Measurements from ENCODE around the gene NDUFS2. TPM values are rescaled to one million over a fixed set of nuclear protein-coding genes. Genes with fewer than 3 reads are reported as not detected.

The NDUFS2 gene
- total and polyA plus RNA-seq, 2 experiments from 2014 or later = 104 to 135 TPM

DNA sequence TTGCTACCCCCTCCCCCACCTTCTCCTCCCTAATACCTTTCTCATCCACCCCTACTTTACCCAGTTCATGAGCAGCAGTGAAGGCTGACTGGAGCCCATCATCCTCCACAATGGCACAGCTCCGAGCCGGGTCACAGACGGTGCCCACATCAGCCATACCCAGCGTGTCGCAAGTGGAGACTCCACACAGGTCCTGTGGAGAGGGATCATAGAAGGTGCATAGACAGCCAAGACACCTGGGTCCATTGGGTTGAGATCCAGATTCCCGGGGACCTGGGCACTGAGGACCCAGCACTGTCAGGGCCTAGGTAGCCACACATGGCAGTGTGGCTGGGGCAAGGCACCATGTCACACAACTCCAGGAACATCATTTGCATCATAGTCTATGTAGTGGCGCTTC is 6.1 kb upstream of the NDUFS2 start:
- 94 to 98% methylated on average over 7 of the region's 7 CpGs for WGBS, 2 experiments (ENCODE audit: low coverage in 1 of 2, low lambda C conversion rate in 2 of 2, missing lambda C conversion rate in 2 of 2)
- Histone ChIP-seq H3K27ac (peak overlapping the region; percentile 100), H3F3A (ENCODE audit: insufficient read depth) (peaks cover 33% of the 10 kb centered on the region), H3K27me3 (replicated peaks; ENCODE audit: insufficient read depth) (no peaks in the 10 kb centered on the region), H3K4me2 (ENCODE audit: unreplicated experiment) (peak overlapping the region; percentile 98), H3K36me3 (ENCODE audit: low read depth) (peaks cover 11% of the 10 kb centered on the region; the same call in 1 of the 2 replicates), H2AFZ (no peak overlapping the region), H3K4me1 (ENCODE audit: insufficient read depth) (peaks cover 37% of the 10 kb centered on the region), H3K9me3 (ENCODE audit: low read depth) (no peaks in the 10 kb centered on the region), H4K20me1 (ENCODE audit: insufficient read depth) (no peaks in the 10 kb centered on the region), H3K9me2 (ENCODE audit: insufficient read depth) (no peaks in the 10 kb centered on the region), H3K9ac (peak overlapping the region; percentile 98), H3K4me3 (peak overlapping the region; percentile 82), H3K79me2 (ENCODE audit: insufficient read depth) (peaks cover 37% of the 10 kb centered on the region)
- in situ Hi-C loops (cut with MboI) = no loop called here
- no peak for DNase-seq
- no peak for TF ChIP-seq EZH2phosphoT487 (IDR thresholded peaks at IDR 0.05; ENCODE audit: insufficient read depth, low read depth)
- no peak for TF ChIP-seq EZH2 (IDR thresholded peaks at IDR 0.05; ENCODE audit: insufficient read depth, poor library complexity, severe bottlenecking)

DNA sequence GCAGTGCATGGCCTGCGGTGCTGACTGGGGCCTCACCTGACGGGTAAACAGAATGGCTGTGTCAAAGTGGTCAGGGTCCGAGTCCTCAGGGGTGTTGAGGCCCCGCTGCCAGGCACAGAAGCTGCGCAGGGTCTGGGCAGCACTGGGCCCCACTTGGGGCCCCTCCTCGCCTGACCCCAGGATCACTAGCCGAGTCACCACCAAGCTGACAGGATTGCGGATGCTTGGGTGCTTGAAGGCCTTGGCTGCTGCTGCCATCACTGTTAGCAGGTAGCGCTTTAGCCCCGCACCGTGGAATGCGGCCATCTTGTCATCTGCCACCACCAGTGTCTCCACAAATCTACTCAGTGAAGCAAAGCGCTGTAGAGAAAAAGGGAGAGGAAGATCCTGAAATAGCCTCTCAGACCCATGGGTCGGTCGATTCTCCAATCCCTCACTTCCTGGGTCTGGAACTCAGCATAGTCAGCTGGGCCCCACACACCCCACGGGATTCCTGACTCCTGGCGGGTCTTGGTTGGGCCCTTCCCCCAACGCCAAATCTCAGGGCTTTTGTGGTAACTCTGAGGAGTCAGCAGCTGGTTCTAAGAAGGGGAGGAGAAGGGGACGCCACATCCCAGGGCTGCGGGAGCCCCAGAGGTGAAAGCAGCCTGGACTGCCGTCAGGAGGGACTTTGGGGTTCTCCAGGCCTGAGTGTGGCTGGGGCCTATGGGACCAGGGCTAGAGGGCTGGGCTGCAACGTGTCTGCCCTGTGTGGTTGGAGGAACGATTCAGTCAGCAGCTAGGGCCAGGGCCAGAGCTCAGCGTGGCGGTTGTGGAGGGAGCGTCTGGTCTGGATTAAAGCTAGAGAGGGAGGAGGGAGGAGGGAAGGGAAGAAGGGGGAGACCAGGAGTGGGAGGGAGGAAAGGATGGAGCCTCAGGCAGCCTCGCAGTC is 5.4 kb upstream of the NDUFS2 start:
- no peaks in the 10 kb centered on the region for H3K9me2 ChIP-seq (ENCODE audit: insufficient read depth)
- no peaks in the 10 kb centered on the region for H3K9me3 ChIP-seq (ENCODE audit: low read depth)
- peak overlapping the region; percentile 98 for H3K9ac ChIP-seq
- H3K27ac ChIP-seq = peak overlapping the region; percentile 100
- DNase-seq = peak; percentile 95
- 25 to 29% methylated on average over 25 to 26 of the region's 27 CpGs for WGBS, 2 experiments (ENCODE audit: low coverage in 1 of 2, low lambda C conversion rate in 2 of 2, missing lambda C conversion rate in 2 of 2)
- no peaks in the 10 kb centered on the region for H3K27me3 ChIP-seq (replicated peaks; ENCODE audit: insufficient read depth)
- H2AFZ ChIP-seq = peak overlapping the region; percentile 76
- peaks cover 11% of the 10 kb centered on the region; the same call in 1 of the 2 replicates for H3K36me3 ChIP-seq (ENCODE audit: low read depth)
- TF ChIP-seq EZH2phosphoT487 (IDR thresholded peaks at IDR 0.05; ENCODE audit: insufficient read depth, low read depth) = no peak
- TF ChIP-seq EZH2 (IDR thresholded peaks at IDR 0.05; ENCODE audit: insufficient read depth, poor library complexity, severe bottlenecking) = no peak
- in situ Hi-C loops (cut with MboI) = no loop called here
- H3K79me2 ChIP-seq (ENCODE audit: insufficient read depth) = peaks cover 37% of the 10 kb centered on the region
- peak overlapping the region; percentile 98 for H3K4me2 ChIP-seq (ENCODE audit: unreplicated experiment)
- H3F3A ChIP-seq (ENCODE audit: insufficient read depth) = peaks cover 38% of the 10 kb centered on the region
- peak overlapping the region; percentile 82 for H3K4me3 ChIP-seq
- peaks cover 44% of the 10 kb centered on the region for H3K4me1 ChIP-seq (ENCODE audit: insufficient read depth)
- H4K20me1 ChIP-seq (ENCODE audit: insufficient read depth) = no peaks in the 10 kb centered on the region

DNA sequence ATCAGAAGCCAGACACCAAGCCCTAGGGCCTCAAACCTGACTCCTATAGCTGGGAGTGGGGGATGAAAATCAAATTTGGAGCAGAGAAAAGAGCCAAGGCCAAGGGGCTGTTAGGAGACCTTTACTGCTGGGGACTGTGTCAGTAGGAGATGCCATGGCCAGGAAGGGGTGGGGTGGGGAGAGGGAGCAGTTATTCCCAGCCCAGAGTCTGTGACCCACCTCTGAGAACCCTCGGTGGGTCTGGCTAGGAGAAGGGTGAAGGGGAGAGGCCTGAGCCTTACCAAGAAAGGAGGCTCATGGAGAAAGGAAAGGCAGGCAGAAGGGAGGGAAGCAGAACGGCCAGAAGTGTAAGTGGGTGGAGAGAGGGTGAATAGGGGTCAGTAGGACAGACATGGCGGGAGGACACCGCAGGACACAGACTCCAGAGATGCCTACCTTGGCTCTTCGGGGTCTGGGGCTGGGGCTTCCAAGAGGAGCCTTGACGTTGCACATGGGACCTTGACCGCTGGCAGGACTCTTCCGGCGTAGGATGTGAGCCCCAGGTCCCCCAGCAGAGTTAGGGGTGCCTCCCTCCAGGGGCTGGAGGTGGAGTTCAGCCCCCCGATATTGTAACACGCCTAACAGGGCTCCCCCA is 4.5 kb upstream of the NDUFS2 start:
- in situ Hi-C loops (cut with MboI) = no loop called here

DNA sequence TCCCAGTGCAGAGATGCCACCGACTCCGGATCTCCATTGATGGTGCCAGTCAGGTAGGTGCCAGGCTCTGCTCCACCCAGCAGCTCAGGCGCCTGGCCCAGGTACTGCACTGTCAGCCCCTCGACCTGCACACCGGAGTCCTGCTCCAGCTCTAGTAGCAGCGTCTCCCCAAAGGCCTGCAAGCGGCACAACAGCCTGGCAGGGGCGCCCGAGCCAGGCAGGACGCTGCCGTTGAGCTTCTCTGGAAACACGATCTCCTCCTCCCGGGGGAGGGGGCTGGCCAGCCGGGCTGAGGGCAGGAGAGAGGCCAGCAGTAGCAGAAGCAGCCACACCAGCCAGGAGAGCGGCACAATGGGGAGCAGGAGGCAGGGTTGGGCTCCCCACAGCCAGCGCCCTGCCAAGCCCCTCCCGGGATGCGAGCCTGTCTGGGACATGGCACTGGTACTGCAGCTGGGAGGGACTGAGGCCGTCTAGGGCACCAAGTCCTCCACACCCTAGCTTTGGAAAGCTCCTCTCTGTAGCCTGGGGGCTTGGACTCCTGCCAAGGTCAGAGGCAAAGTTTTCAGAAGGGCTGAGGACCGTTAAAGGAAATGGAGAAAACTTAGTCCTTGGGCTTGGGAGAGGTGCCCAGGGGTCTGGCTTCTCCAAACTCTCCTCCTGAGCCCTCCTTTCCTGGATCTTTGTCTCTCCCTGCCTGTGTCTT is 3.8 kb upstream of the NDUFS2 start:
- Histone ChIP-seq H3K27ac (peak overlapping the region; percentile 100), H3K4me1 (ENCODE audit: insufficient read depth) (peaks cover 51% of the 10 kb centered on the region), H3K4me2 (ENCODE audit: unreplicated experiment) (peak overlapping the region; percentile 98), H3K27me3 (replicated peaks; ENCODE audit: insufficient read depth) (no peaks in the 10 kb centered on the region), H3K9me3 (ENCODE audit: low read depth) (no peaks in the 10 kb centered on the region), H3K9ac (peak overlapping the region; percentile 98), H2AFZ (peak overlapping the region; percentile 76), H3K36me3 (ENCODE audit: low read depth) (0 out of 2 replicates have a peak, but pooled peaks cover 5% of the 10 kb centered on the region), H3K4me3 (peak overlapping the region; percentile 82), H4K20me1 (ENCODE audit: insufficient read depth) (no peaks in the 10 kb centered on the region), H3K79me2 (ENCODE audit: insufficient read depth) (peaks cover 49% of the 10 kb centered on the region), H3F3A (ENCODE audit: insufficient read depth) (peaks cover 33% of the 10 kb centered on the region), H3K9me2 (ENCODE audit: insufficient read depth) (no peaks in the 10 kb centered on the region)
- in situ Hi-C loops (cut with MboI) = no loop called here
- TF ChIP-seq EZH2 (IDR thresholded peaks at IDR 0.05; ENCODE audit: insufficient read depth, poor library complexity, severe bottlenecking) (no peak), EZH2phosphoT487 (IDR thresholded peaks at IDR 0.05; ENCODE audit: insufficient read depth, low read depth) (no peak)
- peak; percentile 75 for DNase-seq
- 1 to 2% methylated on average over 19 to 20 of the region's 20 CpGs for WGBS, 2 experiments (ENCODE audit: low coverage in 1 of 2, low lambda C conversion rate in 2 of 2, missing lambda C conversion rate in 2 of 2)

More for the DNA sequence above, 4.5 kb upstream of the NDUFS2 start:
- peak overlapping the region; percentile 76 for H2AFZ ChIP-seq
- no peaks in the 10 kb centered on the region for H3K27me3 ChIP-seq (replicated peaks; ENCODE audit: insufficient read depth)
- peak overlapping the region; percentile 98 for H3K4me2 ChIP-seq (ENCODE audit: unreplicated experiment)
- peak; percentile 46 for DNase-seq
- H3K27ac ChIP-seq = peak overlapping the region; percentile 100
- 2 to 7% methylated on average over 9 to 11 of the region's 11 CpGs for WGBS, 2 experiments (ENCODE audit: low coverage in 1 of 2, low lambda C conversion rate in 2 of 2, missing lambda C conversion rate in 2 of 2)
- TF ChIP-seq EZH2 (IDR thresholded peaks at IDR 0.05; ENCODE audit: insufficient read depth, poor library complexity, severe bottlenecking) (no peak), EZH2phosphoT487 (IDR thresholded peaks at IDR 0.05; ENCODE audit: insufficient read depth, low read depth) (no peak)
- H4K20me1 ChIP-seq (ENCODE audit: insufficient read depth) = no peaks in the 10 kb centered on the region
- peaks cover 42% of the 10 kb centered on the region for H3K79me2 ChIP-seq (ENCODE audit: insufficient read depth)
- H3K9me3 ChIP-seq (ENCODE audit: low read depth) = no peaks in the 10 kb centered on the region
- peaks cover 45% of the 10 kb centered on the region for H3K4me1 ChIP-seq (ENCODE audit: insufficient read depth)
- peaks cover 33% of the 10 kb centered on the region for H3F3A ChIP-seq (ENCODE audit: insufficient read depth)
- no peaks in the 10 kb centered on the region for H3K9me2 ChIP-seq (ENCODE audit: insufficient read depth)
- H3K36me3 ChIP-seq (ENCODE audit: low read depth) = 0 out of 2 replicates have a peak, but pooled peaks cover 5% of the 10 kb centered on the region
- H3K9ac ChIP-seq = peak overlapping the region; percentile 98
- peak overlapping the region; percentile 82 for H3K4me3 ChIP-seq
